Measurements from ENCODE around the gene CHGA.

- TF ChIP-seq SUZ12 (IDR thresholded peaks at IDR 0.05) (no peak), HDGF (IDR thresholded peaks at IDR 0.05; ENCODE audit: borderline replicate concordance) (no peak), ELF4 (IDR thresholded peaks at IDR 0.05) (no peak), FOXK2 (IDR thresholded peaks at IDR 0.05) (no peak), SP1 (IDR thresholded peaks at IDR 0.05) (no peak), ARNT (IDR thresholded peaks at IDR 0.05) (no peak), ZNF384 (IDR thresholded peaks at IDR 0.05) (no peak), FOXM1 (IDR thresholded peaks at IDR 0.05; ENCODE audit: borderline replicate concordance) (no peak), NFRKB (IDR thresholded peaks at IDR 0.05) (no peak), BHLHE40 (IDR thresholded peaks at IDR 0.05; ENCODE audit: borderline replicate concordance) (no peak), L3MBTL2 (conservative IDR thresholded peaks at IDR 0.05) (no peak), TARDBP (IDR thresholded peaks at IDR 0.05) (no peak)
These were observed 24.3 kb upstream of the CHGA start for GRCh38 chr14:92898566-92899131.

All from HEK293T (cell line).